ENCODE results near the gene PIBF1. TPM values are rescaled to one million over a fixed set of nuclear protein-coding genes. Genes with fewer than 3 reads are reported as not detected.
"Not testable (repeated sequence)": the region's sequence is repeated elsewhere in the genome, so short reads cannot be mapped to it uniquely, and the experiment has no call there.

PIBF1 gene
- total RNA-seq, 4 donors from 2014 or later: 19.4 to 63.8 (median 40.2) TPM

- no peak overlapping the region for H3K4me3 ChIP-seq
- TF ChIP-seq POLR2A (IDR thresholded peaks at IDR 0.05) (no peak), CTCF (IDR thresholded peaks at IDR 0.05) (no peak), EP300 (IDR thresholded peaks at IDR 0.05) (no peak)
- WGBS, 2 donors: 92 to 93% methylated on average over 6 of the region's 6 CpGs
These were observed 61.1 kb downstream of the PIBF1 start for GRCh38 chr13:72842991-72843390.

GRCh38 chr13:72845148-72845547, 63.2 kb downstream of the PIBF1 start:
- not testable (repeated sequence) for H3K9me3 ChIP-seq; H3K4me1 ChIP-seq; H3K27ac ChIP-seq; H3K27me3 ChIP-seq; H3K4me3 ChIP-seq; DNase-seq (ENCODE audit: low spot score in 2 of 2)
- 98 to 100% methylated on average over 2 of the region's 2 CpGs for WGBS, 2 donors
- H3K36me3 ChIP-seq: peaks cover 0 to 70% (median 6%) of the 10 kb centered on the region in 3 donors

More at GRCh38 chr13:72842991-72843390, 61.1 kb downstream of the PIBF1 start:
- Histone ChIP-seq H3K27ac (no peak overlapping the region), H3K4me1 (no peaks in the 10 kb centered on the region), H3K9me3 (no peaks in the 10 kb centered on the region), H3K27me3 (no peaks in the 10 kb centered on the region), H3K36me3 (peaks cover 0 to 63% (median 6%) of the 10 kb centered on the region in 3 donors)
- DNase-seq (ENCODE audit: low spot score in 2 of 2): no peak

GRCh38 chr13:72849571-72849970, 67.6 kb downstream of the PIBF1 start:
- WGBS, 2 donors: 90% methylated on average over 1 of the region's 1 CpG
- H3K4me1 ChIP-seq: no peaks in the 10 kb centered on the region
- no peak overlapping the region for H3K4me3 ChIP-seq
- H3K27ac ChIP-seq: no peak overlapping the region
- TF ChIP-seq EP300 (IDR thresholded peaks at IDR 0.05) (no peak), CTCF (IDR thresholded peaks at IDR 0.05) (no peak), POLR2A (IDR thresholded peaks at IDR 0.05) (no peak)
- no peak for DNase-seq (ENCODE audit: low spot score in 2 of 2)
- no peaks in the 10 kb centered on the region for H3K9me3 ChIP-seq
- no peaks in the 10 kb centered on the region for H3K27me3 ChIP-seq
- peaks cover 0 to 66% (median 6%) of the 10 kb centered on the region in 3 donors for H3K36me3 ChIP-seq

GRCh38 chr13:72850959-72851677, 69.2 kb downstream of the PIBF1 start:
- Histone ChIP-seq H3K4me1 (no peaks in the 10 kb centered on the region), H3K27me3 (no peaks in the 10 kb centered on the region), H3K4me3 (no peak overlapping the region), H3K36me3 (peaks cover 0 to 51% (median 0%) of the 10 kb centered on the region in 3 donors), H3K9me3 (no peaks in the 10 kb centered on the region), H3K27ac (no peak overlapping the region)
- 95 to 96% methylated on average over 14 to 16 of the region's 18 CpGs for WGBS, 2 donors
- DNase-seq (ENCODE audit: low spot score in 2 of 2): no peak
- TF ChIP-seq EP300 (IDR thresholded peaks at IDR 0.05) (no peak), CTCF (IDR thresholded peaks at IDR 0.05) (no peak), POLR2A (IDR thresholded peaks at IDR 0.05) (no peak)

- Histone ChIP-seq H3K4me1 (no peaks in the 10 kb centered on the region), H3K27ac (no peak overlapping the region), H3K9me3 (no peaks in the 10 kb centered on the region), H3K36me3 (peaks cover 0 to 45% (median 0%) of the 10 kb centered on the region in 3 donors), H3K4me3 (no peak overlapping the region), H3K27me3 (no peaks in the 10 kb centered on the region)
- 94 to 100% methylated on average over 2 of the region's 3 CpGs for WGBS, 2 donors
- TF ChIP-seq POLR2A (IDR thresholded peaks at IDR 0.05): no peak
- TF ChIP-seq CTCF (IDR thresholded peaks at IDR 0.05): no peak
- no peak for TF ChIP-seq EP300 (IDR thresholded peaks at IDR 0.05)
- DNase-seq (ENCODE audit: low spot score in 2 of 2): no peak
These were observed 69.7 kb downstream of the PIBF1 start for GRCh38 chr13:72851678-72852014.

Measured in tibial nerve (tissue), 4 donors.